SJCRH30 (cell line): ENCODE measurements around the gene AGAP3. TPM values are rescaled to one million over a fixed set of nuclear protein-coding genes. Genes with fewer than 3 reads are reported as not detected.

ENCODE experiments used
- DNase-seq, 2 experiments: peaks; one replicate each; pipeline ENCODE4 v3.0.0-alpha.2; 2015 to 2020
- H3K27ac ChIP-seq: fragments of 250-450 bp; sonication (Bioruptor Pico); 2 replicates; pipeline ENCODE4 v1.5.1; 2020; ENCODE audit warnings: mild to moderate bottlenecking, moderate library complexity
- H3K27me3 ChIP-seq: fragments of 250-450 bp; sonication (Bioruptor Pico); 2 replicates; pipeline ENCODE4 v1.5.1; 2020; ENCODE audit warnings: mild to moderate bottlenecking, moderate library complexity
- H3K36me3 ChIP-seq: fragments of 250-450 bp; sonication (Bioruptor Pico); 2 replicates; pipeline ENCODE4 v1.5.1; 2020; ENCODE audit warnings: mild to moderate bottlenecking, moderate library complexity
- H3K4me1 ChIP-seq: fragments of 250-450 bp; sonication (Bioruptor Pico); 2 replicates; pipeline ENCODE4 v1.5.1; 2020; ENCODE audit warnings: mild to moderate bottlenecking, moderate library complexity
- H3K4me3 ChIP-seq: fragments of 250-450 bp; sonication (Bioruptor Pico); 2 replicates; pipeline ENCODE4 v1.5.1; 2020; ENCODE audit warnings: mild to moderate bottlenecking, moderate library complexity
- H3K9me3 ChIP-seq: fragments of 250-450 bp; sonication (Bioruptor Pico); replicated peaks from 2 replicates; pipeline ENCODE4 v1.5.1; 2020; ENCODE audit warnings: mild to moderate bottlenecking, moderate library complexity
- total RNA-seq: library from RNA; depleted of rRNA; stranded (reverse); fragments of >200 nt; shearing (Covaris generic); gene quantifications from 2 replicates; pipeline ENCODE4 v1.2.3, GENCODE V29; 2014

Gene AGAP3
- total RNA-seq, 1 experiment from 2014 or later: 59.7 TPM

GRCh38 chr7:151114151-151115090 is 28.1 kb downstream of the AGAP3 start:
- no peaks in the 10 kb centered on the region for H3K9me3 ChIP-seq
- no peak for DNase-seq
- no peaks in the 10 kb centered on the region for H3K27me3 ChIP-seq
- peaks cover 17% of the 10 kb centered on the region for H3K36me3 ChIP-seq
- no peak overlapping the region for H3K4me3 ChIP-seq
- no peak overlapping the region for H3K27ac ChIP-seq
- H3K4me1 ChIP-seq: no peaks in the 10 kb centered on the region

- Histone ChIP-seq H3K27ac (no peak overlapping the region), H3K36me3 (peaks cover 20% of the 10 kb centered on the region), H3K4me3 (no peak overlapping the region), H3K4me1 (no peaks in the 10 kb centered on the region), H3K9me3 (no peaks in the 10 kb centered on the region), H3K27me3 (no peaks in the 10 kb centered on the region)
- no peak for DNase-seq
These were observed 29.0 kb downstream of the AGAP3 start for GRCh38 chr7:151115121-151115835.

GRCh38 chr7:151115836-151116418 is 29.7 kb downstream of the AGAP3 start:
- H3K27ac ChIP-seq: no peak overlapping the region
- peaks cover 22% of the 10 kb centered on the region for H3K36me3 ChIP-seq
- H3K9me3 ChIP-seq: no peaks in the 10 kb centered on the region
- DNase-seq: no peak
- H3K4me1 ChIP-seq: no peaks in the 10 kb centered on the region
- H3K27me3 ChIP-seq: no peaks in the 10 kb centered on the region
- H3K4me3 ChIP-seq: no peak overlapping the region

- Histone ChIP-seq H3K27ac (no peak overlapping the region), H3K4me1 (no peaks in the 10 kb centered on the region), H3K4me3 (no peak overlapping the region), H3K27me3 (no peaks in the 10 kb centered on the region), H3K9me3 (no peaks in the 10 kb centered on the region), H3K36me3 (peaks cover 22% of the 10 kb centered on the region)
- DNase-seq: no peak
These were observed 30.5 kb downstream of the AGAP3 start for GRCh38 chr7:151116603-151117440.

GRCh38 chr7:151117565-151117964 is 31.3 kb downstream of the AGAP3 start:
- no peaks in the 10 kb centered on the region for H3K4me1 ChIP-seq
- no peak for DNase-seq
- peaks cover 22% of the 10 kb centered on the region for H3K36me3 ChIP-seq
- no peak overlapping the region for H3K27ac ChIP-seq
- H3K4me3 ChIP-seq: no peak overlapping the region
- H3K27me3 ChIP-seq: no peaks in the 10 kb centered on the region
- H3K9me3 ChIP-seq: no peaks in the 10 kb centered on the region

- DNase-seq: no peak
- no peaks in the 10 kb centered on the region for H3K27me3 ChIP-seq
- H3K9me3 ChIP-seq: no peaks in the 10 kb centered on the region
- no peak overlapping the region for H3K4me3 ChIP-seq
- H3K36me3 ChIP-seq: peaks cover 25% of the 10 kb centered on the region
- no peaks in the 10 kb centered on the region for H3K4me1 ChIP-seq
- no peak overlapping the region for H3K27ac ChIP-seq
These were observed 32.1 kb downstream of the AGAP3 start for GRCh38 chr7:151118108-151119054.

GRCh38 chr7:151119055-151119415 is 32.8 kb downstream of the AGAP3 start:
- Histone ChIP-seq H3K4me1 (no peaks in the 10 kb centered on the region), H3K27me3 (no peaks in the 10 kb centered on the region), H3K4me3 (no peak overlapping the region), H3K36me3 (peaks cover 29% of the 10 kb centered on the region), H3K27ac (no peak overlapping the region), H3K9me3 (no peaks in the 10 kb centered on the region)
- DNase-seq: no peak

- Histone ChIP-seq H3K9me3 (no peaks in the 10 kb centered on the region), H3K27me3 (no peaks in the 10 kb centered on the region), H3K36me3 (peaks cover 34% of the 10 kb centered on the region), H3K27ac (no peak overlapping the region), H3K4me1 (no peaks in the 10 kb centered on the region), H3K4me3 (no peak overlapping the region)
- no peak for DNase-seq
These were observed 33.6 kb downstream of the AGAP3 start for GRCh38 chr7:151119902-151120301.

- no peaks in the 10 kb centered on the region for H3K27me3 ChIP-seq
- no peaks in the 10 kb centered on the region for H3K9me3 ChIP-seq
- DNase-seq: no peak
- H3K27ac ChIP-seq: no peak overlapping the region
- no peaks in the 10 kb centered on the region for H3K4me1 ChIP-seq
- H3K36me3 ChIP-seq: peaks cover 42% of the 10 kb centered on the region
- no peak overlapping the region for H3K4me3 ChIP-seq
These were observed 34.6 kb downstream of the AGAP3 start for GRCh38 chr7:151120896-151121295.

- Histone ChIP-seq H3K27ac (no peak overlapping the region), H3K9me3 (no peaks in the 10 kb centered on the region), H3K4me3 (no peak overlapping the region), H3K36me3 (peaks cover 42% of the 10 kb centered on the region), H3K27me3 (no peaks in the 10 kb centered on the region), H3K4me1 (no peaks in the 10 kb centered on the region)
- no peak for DNase-seq
These were observed 35.3 kb downstream of the AGAP3 start for GRCh38 chr7:151121380-151122170.

- no peaks in the 10 kb centered on the region for H3K27me3 ChIP-seq
- H3K36me3 ChIP-seq: peaks cover 41% of the 10 kb centered on the region
- no peak overlapping the region for H3K27ac ChIP-seq
- DNase-seq: no peak
- H3K4me1 ChIP-seq: no peaks in the 10 kb centered on the region
- no peak overlapping the region for H3K4me3 ChIP-seq
- H3K9me3 ChIP-seq: no peaks in the 10 kb centered on the region
These were observed 36.0 kb downstream of the AGAP3 start for GRCh38 chr7:151122276-151122675.

GRCh38 chr7:151122796-151123157 is 36.5 kb downstream of the AGAP3 start:
- H3K27me3 ChIP-seq: no peaks in the 10 kb centered on the region
- peaks cover 38% of the 10 kb centered on the region for H3K36me3 ChIP-seq
- no peak overlapping the region for H3K27ac ChIP-seq
- H3K4me1 ChIP-seq: no peaks in the 10 kb centered on the region
- no peak overlapping the region for H3K4me3 ChIP-seq
- no peak for DNase-seq
- H3K9me3 ChIP-seq: no peaks in the 10 kb centered on the region

GRCh38 chr7:151123158-151123821 is 37.0 kb downstream of the AGAP3 start:
- DNase-seq: no peak
- Histone ChIP-seq H3K4me1 (no peaks in the 10 kb centered on the region), H3K9me3 (no peaks in the 10 kb centered on the region), H3K27ac (no peak overlapping the region), H3K4me3 (no peak overlapping the region), H3K36me3 (peaks cover 38% of the 10 kb centered on the region), H3K27me3 (no peaks in the 10 kb centered on the region)
